ENCODE results near the gene FAM222A. TPM values are rescaled to one million over a fixed set of nuclear protein-coding genes. Genes with fewer than 3 reads are reported as not detected.

The FAM222A gene
- polyA plus RNA-seq, 1 donor, result 11.0 TPM

DNA sequence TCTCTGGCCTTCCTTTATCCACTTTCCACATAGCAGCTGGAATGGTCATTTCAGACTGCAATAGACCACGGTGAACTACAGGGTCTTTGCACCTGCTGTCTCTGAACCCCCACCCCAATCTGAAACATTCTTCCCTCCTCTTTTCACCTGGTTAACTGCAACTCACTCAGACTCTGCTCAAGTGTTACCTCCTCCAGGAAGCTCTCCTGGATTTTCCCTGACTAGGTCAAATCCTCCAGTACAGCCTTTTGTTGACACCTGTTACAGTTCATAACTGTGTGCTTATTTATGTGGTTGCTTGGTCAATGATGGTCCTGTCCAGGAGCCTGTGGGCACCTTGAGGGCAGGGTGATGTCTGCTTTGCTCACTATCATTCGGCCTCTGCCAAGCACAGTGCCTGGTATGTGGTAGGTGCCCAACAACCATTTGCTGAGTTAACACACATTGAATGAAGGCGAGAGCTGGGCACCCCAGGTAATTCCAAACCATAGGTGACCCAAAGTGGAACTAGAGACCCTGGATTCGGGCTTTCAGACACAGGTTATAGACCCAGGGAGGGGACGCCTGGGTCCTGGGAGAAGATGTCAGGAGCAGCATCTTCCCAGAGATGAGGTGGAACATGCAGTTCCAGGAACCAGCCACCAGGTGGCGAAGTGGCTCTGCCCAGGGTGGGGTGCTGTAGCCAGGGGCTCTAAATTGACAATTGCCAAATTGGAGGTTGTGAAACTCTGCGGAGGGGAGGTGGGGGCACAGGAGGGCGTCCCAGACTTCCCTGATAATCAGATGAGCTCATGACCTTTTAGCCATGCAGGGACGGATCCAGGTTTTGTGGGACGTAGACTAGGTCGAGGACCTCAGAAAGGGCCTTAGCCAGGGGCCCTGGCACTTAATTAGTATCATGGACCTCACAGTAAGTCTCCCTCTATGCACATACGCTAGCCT is 91.5 kb downstream of the FAM222A start:
- DNase-seq, result peak; percentile 52

GRCh38 chr12:109807954-109808643 is 94.5 kb downstream of the FAM222A start:
- no peak for DNase-seq

DNA sequence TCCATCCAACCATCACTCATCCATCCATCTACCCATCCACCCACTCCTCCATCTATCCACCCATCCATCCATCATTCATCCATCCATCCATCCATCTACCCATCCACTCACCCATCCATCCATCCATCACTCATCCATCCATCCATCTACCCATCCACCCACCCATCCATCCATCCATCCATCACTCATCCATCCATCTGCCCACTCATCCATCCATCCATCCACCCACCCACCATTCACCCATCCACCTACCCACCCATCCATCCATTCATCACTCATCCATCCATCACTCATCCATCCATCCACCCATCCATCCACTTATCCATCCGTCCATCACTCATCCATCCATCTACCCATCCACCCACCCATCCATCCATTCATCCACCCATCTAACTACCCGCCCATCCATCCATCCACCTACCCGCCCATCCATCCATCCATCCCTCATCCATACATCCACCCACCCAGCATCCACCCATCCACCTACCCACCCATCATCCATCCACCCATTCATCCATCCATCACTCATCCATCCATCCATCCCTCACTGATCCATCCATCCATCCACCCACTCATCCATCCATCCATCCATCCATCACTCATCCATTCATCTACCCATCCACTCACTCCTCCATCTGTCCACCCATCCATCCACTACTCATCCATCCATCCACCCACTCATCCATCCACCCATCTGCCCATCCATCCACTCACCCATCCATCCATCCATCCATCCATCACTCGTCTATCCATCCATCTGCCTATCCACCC is 95.4 kb downstream of the FAM222A start:
- no peak for DNase-seq

DNA sequence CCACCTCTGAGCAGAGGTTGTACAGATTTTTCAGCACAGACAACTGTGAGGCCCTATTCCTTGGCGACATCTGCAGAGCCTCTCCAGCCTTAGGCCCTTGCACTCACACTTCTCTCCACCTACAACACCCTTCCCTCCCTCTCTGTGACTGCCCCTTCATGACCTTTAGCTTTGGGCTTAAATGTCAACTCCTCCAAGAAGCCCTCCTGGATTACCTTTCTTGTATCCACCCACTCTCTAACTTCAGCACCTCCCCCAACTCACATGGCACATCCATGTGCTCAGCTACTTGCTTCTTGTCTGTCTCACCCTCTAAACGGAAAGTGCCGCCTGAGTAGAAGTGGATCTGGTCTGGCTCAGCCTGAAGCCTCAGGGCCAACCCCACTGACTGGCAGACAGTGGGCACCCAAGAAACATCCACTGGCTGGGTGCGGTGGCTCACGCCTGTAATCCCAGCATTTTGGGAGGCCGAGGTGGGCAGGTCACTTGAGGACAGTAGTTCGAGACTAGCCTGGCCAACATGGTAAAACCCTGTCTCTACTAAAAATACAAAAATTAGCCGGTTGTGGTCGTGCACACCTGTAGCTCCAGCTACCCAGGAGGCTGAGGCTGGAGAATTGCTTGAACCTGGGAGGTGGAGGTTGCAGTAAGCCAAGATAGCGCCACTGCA is 97.5 kb downstream of the FAM222A start:
- DNase-seq, result no peak

DNA sequence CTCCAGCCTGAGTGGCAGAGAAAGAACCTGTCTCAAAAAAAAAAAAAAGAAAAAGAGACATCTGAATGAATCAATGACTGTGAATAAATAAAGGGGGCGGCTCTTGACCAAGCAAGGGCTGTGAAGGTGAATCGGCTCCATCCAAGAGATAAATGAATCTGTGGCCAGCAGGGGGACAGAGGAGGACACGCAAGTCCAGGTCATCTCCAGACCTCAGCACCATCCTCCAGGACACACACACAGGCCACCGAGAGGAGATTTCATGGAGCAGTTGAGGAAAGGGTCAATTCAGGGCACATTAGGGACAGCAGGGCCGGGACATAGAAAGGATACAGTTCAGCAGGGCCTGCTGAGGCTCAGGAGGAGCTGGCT is 98.0 kb downstream of the FAM222A start:
- DNase-seq, result no peak

DNA sequence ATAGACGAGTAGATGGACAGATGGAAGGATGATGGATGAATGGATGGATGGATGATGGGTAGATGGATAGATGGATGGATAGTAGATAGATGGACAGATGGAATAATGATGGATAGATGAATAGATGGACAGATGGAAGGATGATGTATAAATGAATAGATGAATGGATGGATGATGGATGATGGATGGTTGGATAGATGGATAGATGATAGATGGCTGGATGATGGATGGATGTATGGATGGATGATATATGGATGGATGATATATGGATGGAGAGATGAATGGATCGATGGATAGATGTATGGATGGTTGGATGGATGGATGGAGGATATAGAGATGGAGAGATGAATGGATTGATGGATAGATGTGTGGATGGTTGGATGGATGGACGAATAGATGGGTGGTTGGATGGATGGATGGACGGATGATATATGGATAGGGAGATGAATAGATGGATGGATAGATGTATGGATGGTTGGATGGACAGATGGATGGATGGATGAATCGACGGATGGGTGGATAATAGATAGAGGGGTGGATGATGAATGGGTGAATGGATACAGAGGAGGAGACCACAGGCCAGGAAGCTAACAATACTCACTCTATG is 100.3 kb downstream of the FAM222A start:
- no peak for DNase-seq

DNA sequence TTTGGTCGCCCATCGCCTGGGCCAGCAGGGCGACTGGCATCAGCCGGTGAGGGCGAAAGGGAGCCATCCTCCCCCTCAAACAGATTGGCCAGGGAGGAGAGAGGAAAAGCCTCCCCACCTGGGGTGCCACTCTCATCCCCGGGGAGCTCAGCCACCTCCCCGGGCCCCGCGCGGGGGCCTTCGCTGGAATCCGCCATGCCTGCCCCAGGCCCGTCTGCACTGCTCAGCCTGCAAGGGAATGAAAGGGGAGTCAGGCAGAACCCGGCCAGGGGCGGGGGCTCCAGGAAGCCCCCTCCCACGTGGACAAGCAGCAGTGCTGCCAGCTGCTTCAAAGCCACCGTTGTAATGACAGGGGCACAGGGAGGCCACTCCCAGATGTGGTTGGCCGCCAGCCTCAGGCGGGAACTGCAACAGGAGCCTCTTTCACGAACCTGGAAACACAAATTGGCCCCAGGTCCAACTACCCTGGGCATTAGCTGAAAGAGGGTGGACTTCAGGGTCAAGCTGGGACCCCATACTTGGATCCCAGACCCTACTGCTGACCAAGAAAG is 101.0 kb downstream of the FAM222A start:
- no peak for DNase-seq

DNA sequence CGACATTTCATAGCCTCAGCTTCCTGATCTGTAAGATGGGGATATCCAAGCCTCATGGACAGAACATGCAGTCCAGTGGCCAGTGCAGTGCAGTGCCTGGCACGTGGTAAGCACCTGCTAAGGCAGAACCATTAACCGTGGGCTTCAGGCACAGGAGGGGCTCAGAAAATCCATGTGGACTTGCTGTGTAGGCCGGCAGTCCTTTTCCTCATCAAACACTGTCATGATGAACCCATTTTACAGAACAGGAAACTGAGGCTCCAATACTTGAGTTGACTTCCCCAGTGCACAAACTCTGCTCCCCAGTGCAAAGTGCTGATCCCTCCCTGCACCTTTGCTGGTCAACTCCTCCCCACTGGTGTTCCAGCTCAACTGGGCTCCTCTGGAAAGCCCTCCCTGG is 101.6 kb downstream of the FAM222A start:
- DNase-seq, result no peak

DNA sequence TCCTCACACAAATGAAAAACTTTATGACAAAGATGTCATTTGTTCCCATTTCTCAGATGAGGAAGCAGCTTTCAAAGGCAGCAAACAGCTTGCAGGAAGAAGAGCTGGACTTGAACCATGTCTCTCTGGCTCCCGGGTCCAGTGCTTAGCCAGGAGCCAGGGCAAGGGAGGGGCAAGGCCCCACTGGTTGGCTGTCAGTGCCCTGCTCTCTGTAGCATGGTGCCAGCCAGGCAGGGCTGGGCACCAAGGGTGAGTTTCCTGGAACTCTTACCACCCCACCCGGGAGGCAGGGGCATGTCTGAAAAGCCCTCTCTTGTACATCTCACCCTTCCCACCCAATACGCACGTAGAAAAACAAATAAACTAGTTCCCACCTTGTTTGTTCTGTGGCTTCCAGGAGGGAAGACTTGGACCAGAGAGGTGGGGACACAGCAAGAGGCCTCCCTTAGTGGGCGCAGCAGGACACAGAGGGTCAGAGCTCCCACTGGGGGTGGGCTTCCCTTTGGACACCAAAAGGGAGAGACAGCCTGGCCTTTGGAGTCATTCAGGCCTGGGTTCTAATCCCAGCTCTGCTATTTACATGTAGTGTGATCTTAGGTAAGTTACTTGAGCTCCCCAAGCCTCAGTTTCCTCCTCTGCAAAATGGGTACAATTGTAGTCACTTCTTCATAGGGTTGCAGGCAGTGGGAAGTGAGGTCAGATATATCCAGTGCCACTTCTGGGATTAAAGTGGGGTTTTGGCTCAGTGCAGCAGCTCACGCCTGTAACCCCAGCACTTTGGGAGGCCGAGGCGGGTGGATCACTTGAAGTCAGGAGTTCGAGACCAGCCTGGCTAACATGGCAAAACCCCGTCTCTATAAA is 102.4 kb downstream of the FAM222A start:
- no peak for DNase-seq

- no peak for DNase-seq
These were observed 103.2 kb downstream of the FAM222A start for GRCh38 chr12:109816870-109817269.

- no peak for DNase-seq
These were observed 104.1 kb downstream of the FAM222A start for GRCh38 chr12:109817627-109818231.

- DNase-seq, result no peak
These were observed 104.6 kb downstream of the FAM222A start for GRCh38 chr12:109818253-109818652.

DNA sequence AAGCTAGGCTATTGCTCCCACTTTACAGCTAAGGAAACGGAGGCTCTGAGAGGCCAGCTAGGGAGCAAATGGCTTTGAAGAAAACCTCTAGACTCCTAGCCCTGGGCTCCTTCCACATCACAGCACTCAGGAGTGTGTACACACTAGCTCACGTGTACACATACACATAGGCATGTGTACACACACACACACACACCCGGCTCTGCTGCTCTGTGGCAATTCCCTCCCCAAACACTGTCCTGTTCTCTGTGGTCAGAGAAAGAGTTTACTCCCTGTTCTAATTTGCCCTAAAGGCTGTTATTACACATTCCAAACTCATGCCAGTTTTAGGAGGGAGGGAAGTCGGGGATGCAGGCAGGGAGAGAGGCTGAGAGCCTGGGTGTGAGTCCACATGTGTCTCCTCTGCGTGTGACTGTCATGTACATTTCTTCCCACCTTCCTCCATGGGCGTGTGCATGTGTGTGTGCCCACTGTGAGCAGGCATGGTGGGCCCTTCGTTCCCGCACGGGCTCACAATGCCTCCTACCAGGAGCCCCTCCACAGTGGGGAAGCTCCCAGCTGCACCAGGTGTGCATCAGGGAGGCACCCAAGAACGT is 105.4 kb downstream of the FAM222A start:
- no peak for DNase-seq

Other genes starting within 250 kb of the FAM222A start
- 32.6 TPM for gene KCTD10, start 236.5 kb upstream of the FAM222A start, polyA plus RNA-seq (ENCODE audit: insufficient read length)
- 25.9 TPM for gene UBE3B, start 236.2 kb upstream of the FAM222A start, polyA plus RNA-seq (ENCODE audit: insufficient read length)
- 25.5 TPM for gene MMAB, start 140.3 kb upstream of the FAM222A start, polyA plus RNA-seq (ENCODE audit: insufficient read length)
- 18.3 TPM for gene MVK, start 140.0 kb upstream of the FAM222A start, polyA plus RNA-seq (ENCODE audit: insufficient read length)
- 0.99 TPM for gene TRPV4, start 119.6 kb downstream of the FAM222A start, polyA plus RNA-seq (ENCODE audit: insufficient read length)
- 20.5 TPM for gene GLTP, start 166.7 kb downstream of the FAM222A start, polyA plus RNA-seq (ENCODE audit: insufficient read length)
- gene TCHP, start 186.4 kb downstream of the FAM222A start, polyA plus RNA-seq (ENCODE audit: insufficient read length), result 25.3 TPM